PC-9 (cell line): Measurements from ENCODE around the gene SCNN1B. TPM values are rescaled to one million over a fixed set of nuclear protein-coding genes. Genes with fewer than 3 reads are reported as not detected.

Experiments
- BruUV-seq: library from RNA; stranded (reverse); fragments of 400-500 nt; replicated peaks from 2 replicates; lab custom pipeline; 2021; lab: Mats Ljungman, UMichigan
- CTCF ChIA-PET: fragments of 300-600 bp; sonication (Branson Sonifier 250); formaldehyde crosslinking; loops from one replicate; lab custom pipeline; 2022; ENCODE audit warnings: antibody characterized with exemption; lab: Charles Lee
- POLR2A ChIA-PET: fragments of 300-600 bp; sonication (Branson Sonifier 250); formaldehyde crosslinking; loops from one replicate; lab custom pipeline; 2022; ENCODE audit warnings: antibody characterized with exemption; ENCODE audit not compliant: unreplicated experiment; lab: Charles Lee
- DNase-seq, 2 experiments: peaks; one replicate each; pipeline versions ENCODE4 v3.0.0 to v3.0.0-alpha.2; 2015 to 2022; ENCODE audit warnings: mixed read lengths in 1 of 2
- H2AFZ ChIP-seq: fragments of 200-600 bp; sonication (generic); 2 replicates; pipeline ENCODE4 v1.8.1; 2017; ENCODE audit warnings: antibody characterized with exemption
- H3F3A ChIP-seq: fragments of 200-600 bp; sonication (generic); 2 replicates; pipeline ENCODE4 v1.8.1; 2017; ENCODE audit warnings: antibody characterized with exemption, mild to moderate bottlenecking, low read depth; ENCODE audit not compliant: insufficient read depth
- H3K27ac ChIP-seq: fragments of 200-600 bp; sonication (generic); 2 replicates; pipeline ENCODE4 v1.6.1; 2016; ENCODE audit warnings: mixed run types
- H3K27me3 ChIP-seq: fragments of 200-600 bp; sonication (generic); 2 replicates; pipeline ENCODE4 v1.6.1; 2016; ENCODE audit warnings: low read depth, mixed run types; ENCODE audit not compliant: insufficient read depth
- H3K36me3 ChIP-seq: fragments of 200-600 bp; sonication (generic); 2 replicates; pipeline ENCODE4 v1.6.1; 2016; ENCODE audit warnings: low read depth, mixed run types
- H3K4me1 ChIP-seq: fragments of 200-600 bp; sonication (generic); replicated peaks from 2 replicates; pipeline ENCODE4 v1.6.1; 2016; ENCODE audit warnings: mixed run types; ENCODE audit not compliant: insufficient read depth
- H3K4me2 ChIP-seq: fragments of 200-600 bp; sonication (generic); 2 replicates; pipeline ENCODE4 v1.6.1; 2017; ENCODE audit warnings: mixed run types
- H3K4me3 ChIP-seq: fragments of 200-600 bp; sonication (generic); 2 replicates; pipeline ENCODE4 v1.6.1; 2016; ENCODE audit warnings: mixed run types
- H3K79me2 ChIP-seq: fragments of 200-600 bp; sonication (generic); 2 replicates; pipeline ENCODE4 v1.6.1; 2017; ENCODE audit warnings: low read depth, mixed run types
- H3K9me2 ChIP-seq: fragments of 200-600 bp; sonication (generic); 2 replicates; pipeline ENCODE4 v1.8.1; 2017; ENCODE audit warnings: mild to moderate bottlenecking; ENCODE audit not compliant: insufficient read depth
- H3K9me3 ChIP-seq: fragments of 200-600 bp; sonication (generic); 2 replicates; pipeline ENCODE4 v1.8.1; 2016; ENCODE audit warnings: low read depth; ENCODE audit not compliant: insufficient read depth
- H4K20me1 ChIP-seq: fragments of 200-600 bp; sonication (generic); 2 replicates; pipeline ENCODE4 v1.8.1; 2017; ENCODE audit not compliant: insufficient read depth
- CTCF ChIP-seq: fragments of 200-600 bp; sonication (generic); conservative IDR thresholded peaks from 2 replicates; pipeline ENCODE4 v1.6.1; 2017; ENCODE audit warnings: mixed run types, antibody characterized with exemption, mild to moderate bottlenecking, moderate library complexity
- EZH2 ChIP-seq: fragments of 200-600 bp; sonication (generic); IDR thresholded peaks from 2 replicates; pipeline ENCODE4 v1.8.0; 2017; ENCODE audit warnings: antibody characterized with exemption, low read depth
- intact Hi-C: fragments of 100-400 bp; cut with micrococcal nuclease; formaldehyde crosslinking; loops from one replicate; pipeline ENCODE4 v1.10.0; 2022; ENCODE audit not compliant: unreplicated experiment
- total RNA-seq: library from RNA; stranded (reverse); gene quantifications from 2 replicates; pipeline ENCODE4 v1.2.3, GENCODE V29; 2021

SCNN1B gene
- total RNA-seq, 1 experiment from 2014 or later: 0.57 TPM

- Histone ChIP-seq H3K36me3 (no peaks in the 10 kb centered on the region), H3K79me2 (no peaks in the 10 kb centered on the region), H4K20me1 (no peaks in the 10 kb centered on the region), H3K4me2 (no peak overlapping the region), H3K9me3 (no peaks in the 10 kb centered on the region), H3K4me1 (peaks cover 27% of the 10 kb centered on the region), H2AFZ (no peak overlapping the region), H3K27ac (no peak overlapping the region), H3K4me3 (no peak overlapping the region), H3F3A (peaks cover 19% of the 10 kb centered on the region), H3K9me2 (no peaks in the 10 kb centered on the region), H3K27me3 (no peaks in the 10 kb centered on the region)
- intact Hi-C loops: no loop called here
- CTCF ChIA-PET: interaction anchor here (0.5 to 0.6 kb wide), 2 partner anchors 1324 to 1603 kb away, joined by 3 read pairs; no protein-coding TSS in a partner anchor
- POLR2A ChIA-PET: no interaction called here
- no peak for DNase-seq
- no TSS peak for BruUV-seq
- TF ChIP-seq EZH2 (no peak), CTCF (no peak)
Measured at GRCh38 chr16:23342083-23342640, 40.1 kb downstream of the SCNN1B start.

- Histone ChIP-seq H3F3A (peaks cover 17% of the 10 kb centered on the region), H3K4me3 (no peak overlapping the region), H3K4me1 (peaks cover 15% of the 10 kb centered on the region), H3K27ac (no peak overlapping the region), H3K79me2 (no peaks in the 10 kb centered on the region), H4K20me1 (no peaks in the 10 kb centered on the region), H3K9me2 (no peaks in the 10 kb centered on the region), H3K4me2 (no peak overlapping the region), H3K27me3 (no peaks in the 10 kb centered on the region), H2AFZ (no peak overlapping the region), H3K9me3 (no peaks in the 10 kb centered on the region), H3K36me3 (no peaks in the 10 kb centered on the region)
- intact Hi-C loops: no loop called here
- ChIA-PET CTCF (interaction anchor here (0.7 kb wide), 1 partner anchor 19 kb away, joined by 3 read pairs; no protein-coding TSS in a partner anchor), POLR2A (no interaction called here)
- TF ChIP-seq CTCF (no peak), EZH2 (no peak)
- BruUV-seq: no TSS peak
- DNase-seq: no peak
Measured at GRCh38 chr16:23343643-23344612, 41.8 kb downstream of the SCNN1B start.

- ChIA-PET POLR2A (no interaction called here), CTCF (no interaction called here)
- no peaks in the 10 kb centered on the region for H3K79me2 ChIP-seq
- H3K4me3 ChIP-seq: no peak overlapping the region
- H4K20me1 ChIP-seq: no peaks in the 10 kb centered on the region
- H3K9me3 ChIP-seq: no peaks in the 10 kb centered on the region
- no TSS peak for BruUV-seq
- no peak overlapping the region for H2AFZ ChIP-seq
- H3K36me3 ChIP-seq: no peaks in the 10 kb centered on the region
- intact Hi-C loops: no loop called here
- peaks cover 5% of the 10 kb centered on the region; the same call in 1 of the 2 replicates for H3F3A ChIP-seq
- no peak for TF ChIP-seq CTCF
- no peak for TF ChIP-seq EZH2
- no peaks in the 10 kb centered on the region for H3K27me3 ChIP-seq
- no peak overlapping the region for H3K27ac ChIP-seq
- peaks cover 9% of the 10 kb centered on the region for H3K4me1 ChIP-seq
- no peak for DNase-seq
- H3K9me2 ChIP-seq: no peaks in the 10 kb centered on the region
- H3K4me2 ChIP-seq: no peak overlapping the region
Measured at GRCh38 chr16:23345237-23345636, 43.1 kb downstream of the SCNN1B start.
